Tibial nerve (tissue), 4 donors: ENCODE data around the gene RALGAPB. TPM values are rescaled to one million over a fixed set of nuclear protein-coding genes. Genes with fewer than 3 reads are reported as not detected.

ENCODE experiments used
- DNase-seq, 2 donors: peaks; one replicate each; pipeline ENCODE4 v3.0.0-alpha.2; 2019; ENCODE audit warnings: low spot score in 2 of 2
- H3K27ac ChIP-seq, 4 donors: fragments of 200-600 bp; sonication (generic) in 3 of 4; one replicate each; pipeline ENCODE4 v1.5.1; 2017 to 2019; ENCODE audit warnings: mild to moderate bottlenecking in 1 of 4
- H3K27me3 ChIP-seq, 2 donors: fragments of 200-600 bp; sonication (generic) in 1 of 2; one replicate each; pipeline versions ENCODE4 v1.5.1 to v1.6.0; 2017 to 2019
- H3K36me3 ChIP-seq, 3 donors: fragments of 200-600 bp; sonication (generic); one replicate each; pipeline ENCODE4 v1.5.1; 2018 to 2019
- H3K4me1 ChIP-seq, 4 donors: fragments of 200-600 bp; sonication (generic) in 3 of 4; one replicate each; pipeline ENCODE4 v1.5.1; 2017 to 2019
- H3K4me3 ChIP-seq, 4 donors: fragments of 200-600 bp; sonication (generic) in 3 of 4; one replicate each; pipeline ENCODE4 v1.5.1; 2017 to 2019; ENCODE audit warnings: mild to moderate bottlenecking in 1 of 4, moderate library complexity in 1 of 4
- H3K9me3 ChIP-seq, 4 donors: fragments of 200-600 bp; sonication (generic) in 3 of 4; one replicate each; pipeline ENCODE4 v1.5.1; 2017 to 2019
- CTCF ChIP-seq, 5 experiments: fragments of 200-600 bp in 3 of 5; fragments of 450-650 bp in 2 of 5; sonication (generic) in 3 of 5; IDR thresholded peaks; one replicate each; pipeline ENCODE4 v1.5.1; 2016 to 2019; ENCODE audit warnings: antibody characterized with exemption in 5 of 5, mild to moderate bottlenecking in 3 of 5, moderate library complexity in 2 of 5
- EP300 ChIP-seq, 2 donors: sonication (generic); formaldehyde crosslinking; IDR thresholded peaks; one replicate each; pipeline ENCODE4 v1.6.1; 2017; ENCODE audit warnings: antibody characterized with exemption in 2 of 2, mild to moderate bottlenecking in 1 of 2
- POLR2A ChIP-seq, 2 donors: fragments of 450-650 bp; IDR thresholded peaks; one replicate each; pipeline ENCODE4 v1.6.1; 2017; ENCODE audit warnings: antibody characterized with exemption in 2 of 2, mild to moderate bottlenecking in 2 of 2, moderate library complexity in 2 of 2
- WGBS, 2 donors: methylation state at CpG; one replicate each; pipeline ENCODE4 v1.1.5; 2018; 5-methylcytosine and 5-hydroxymethylcytosine counted together
- total RNA-seq, 4 donors: library from RNA; depleted of rRNA; stranded (reverse); fragments of >200 nt; gene quantifications; one replicate each; pipeline ENCODE4 v1.1.0, GENCODE V29; 2016

Gene RALGAPB
- total RNA-seq, 4 donors from 2014 or later = 33.9 to 45.9 (median 44.3) TPM

DNA sequence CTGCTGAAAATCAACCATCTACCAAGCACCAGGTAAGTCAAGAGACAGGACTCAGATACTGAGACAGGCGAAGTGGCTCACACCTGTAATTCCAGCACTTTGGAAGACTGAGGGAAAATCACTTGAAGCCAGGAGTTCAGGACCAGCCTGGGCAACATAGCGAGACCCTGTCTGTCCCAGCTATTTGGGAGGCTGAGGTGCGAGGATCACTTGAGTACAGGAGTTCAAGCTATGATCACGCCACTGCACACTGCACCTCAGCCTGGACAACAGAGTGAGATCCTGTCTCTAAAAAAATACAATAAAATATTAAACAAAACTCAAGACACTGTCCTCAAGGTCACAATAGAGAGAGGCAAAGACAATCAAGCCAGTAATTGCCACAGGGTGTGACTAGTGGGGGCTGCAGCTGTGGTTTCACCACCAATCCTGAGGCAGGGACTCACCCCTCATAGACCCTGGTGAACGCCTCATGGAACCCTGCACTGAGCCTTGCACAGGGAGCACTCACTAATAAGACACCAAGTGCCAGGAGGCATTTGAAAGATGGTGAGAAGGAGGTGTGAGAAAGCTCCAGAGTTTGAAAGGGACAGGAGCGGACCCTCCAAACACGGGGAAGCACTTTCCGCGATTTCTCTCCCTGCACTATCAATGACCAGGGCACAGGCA is 39.2 kb upstream of the RALGAPB start:
- no peak overlapping the region for H3K27ac ChIP-seq
- peaks cover under 1 to 58% (median 3%) of the 10 kb centered on the region in 3 donors for H3K36me3 ChIP-seq
- H3K27me3 ChIP-seq = no peaks in the 10 kb centered on the region
- DNase-seq = no peak
- H3K9me3 ChIP-seq = peaks cover 0 to 11% (median 0%) of the 10 kb centered on the region in 4 donors
- 88 to 93% methylated on average over 9 of the region's 9 CpGs for WGBS, 2 donors
- H3K4me1 ChIP-seq = peaks cover 0 to 18% (median 4%) of the 10 kb centered on the region in 4 donors
- peak overlapping the region in 3 of 4 donors; percentile 54 to 71 (median 69) for H3K4me3 ChIP-seq
- TF ChIP-seq EP300 (IDR thresholded peaks at IDR 0.05) (no peak), POLR2A (IDR thresholded peaks at IDR 0.05) (no peak), CTCF (IDR thresholded peaks at IDR 0.05) (no peak)

- WGBS, 2 donors = 2 to 9% methylated on average over 15 to 16 of the region's 16 CpGs
- H3K27me3 ChIP-seq = no peaks in the 10 kb centered on the region
- H3K9me3 ChIP-seq = peaks cover 0 to 11% (median 0%) of the 10 kb centered on the region in 4 donors
- H3K4me3 ChIP-seq = peak overlapping the region; percentile 54 to 71 (median 64)
- peak overlapping the region; percentile 57 to 83 (median 76) for H3K27ac ChIP-seq
- TF ChIP-seq POLR2A (IDR thresholded peaks at IDR 0.05) = no peak
- no peak for TF ChIP-seq EP300 (IDR thresholded peaks at IDR 0.05)
- TF ChIP-seq CTCF (IDR thresholded peaks at IDR 0.05) = no peak
- H3K36me3 ChIP-seq = peaks cover 0 to 49% (median 3%) of the 10 kb centered on the region in 3 donors
- no peak for DNase-seq
- H3K4me1 ChIP-seq = peaks cover 0 to 18% (median 4%) of the 10 kb centered on the region in 4 donors
Measured at GRCh38 chr20:38434301-38434741, 38.3 kb upstream of the RALGAPB start.

DNA sequence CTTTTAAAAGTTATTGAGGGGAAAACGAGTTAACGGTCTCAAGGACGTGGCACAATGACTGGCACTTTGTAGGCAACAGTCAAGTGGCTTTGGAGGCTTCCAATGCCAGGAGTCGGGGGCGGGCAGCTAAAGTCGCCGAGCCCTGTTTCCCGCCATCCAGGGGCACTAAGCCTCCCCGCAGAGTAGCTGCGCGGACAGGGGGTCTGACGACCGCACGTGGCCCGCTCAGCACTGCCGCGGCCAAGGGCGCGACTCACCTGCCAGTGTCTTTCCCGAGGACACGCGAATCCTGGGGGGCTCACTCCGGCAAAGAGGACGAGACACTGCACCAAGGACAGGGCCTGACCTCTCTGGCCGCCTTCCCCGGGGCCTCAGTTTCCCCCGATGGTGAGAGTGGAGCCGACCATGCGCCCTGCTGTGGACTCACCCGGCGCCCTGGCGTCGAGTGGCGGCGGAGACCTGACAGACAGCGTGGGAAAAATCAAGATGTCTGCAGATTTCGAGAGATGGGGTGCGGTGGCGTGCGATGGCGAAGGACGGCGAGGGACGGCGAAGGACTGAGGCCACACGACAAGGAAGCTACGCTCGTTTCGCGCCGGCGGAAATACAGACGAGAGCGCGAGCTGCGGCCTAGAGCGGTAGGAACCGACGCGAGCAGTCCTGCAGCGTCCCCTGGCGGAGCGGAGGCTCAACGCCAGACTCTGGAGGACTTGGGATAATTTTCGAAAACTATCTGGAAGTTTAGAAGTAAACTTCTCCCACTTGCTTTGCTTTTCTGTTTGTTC is 37.7 kb upstream of the RALGAPB start, which contains the start of gene SNHG17:
Gene SNHG17, minus strand, starts transcription at position 559 of the 785 bp plus-strand sequence.
- 1% methylated on average over 53 to 64 of the region's 65 CpGs for WGBS, 2 donors
- H3K27me3 ChIP-seq = no peaks in the 10 kb centered on the region
- peaks cover 0 to 11% (median 0%) of the 10 kb centered on the region in 4 donors for H3K9me3 ChIP-seq
- H3K4me1 ChIP-seq = peaks cover 0 to 18% (median 4%) of the 10 kb centered on the region in 4 donors
- H3K4me3 ChIP-seq = peak within 1 kb of the TSS; percentile 54 to 71 (median 64)
- peak within 1 kb of the TSS; percentile 57 to 83 (median 76) for H3K27ac ChIP-seq
- TF ChIP-seq CTCF (IDR thresholded peaks at IDR 0.05) = peak; percentile 99 to 100 (median 100)
- TF ChIP-seq POLR2A (IDR thresholded peaks at IDR 0.05) = peak; percentile 61 to 63
- peak; percentile 41 to 95 for TF ChIP-seq EP300 (IDR thresholded peaks at IDR 0.05)
- DNase-seq = peak; percentile 79 to 87
- H3K36me3 ChIP-seq = peaks cover 0 to 43% (median 0%) of the 10 kb centered on the region in 3 donors

- WGBS, 2 donors = 67 to 71% methylated on average over 6 of the region's 6 CpGs
Measured at GRCh38 chr20:38435555-38435939, 37.1 kb upstream of the RALGAPB start.

More at GRCh38 chr20:38435555-38435939, 37.1 kb upstream of the RALGAPB start:
- Histone ChIP-seq H3K9me3 (peaks cover 0 to 11% (median 0%) of the 10 kb centered on the region in 4 donors), H3K27ac (peak overlapping the region in 1 of 4 donors; percentile 71), H3K4me3 (peak overlapping the region in 1 of 4 donors; percentile 58), H3K36me3 (peaks cover 0 to 37% (median 0%) of the 10 kb centered on the region in 3 donors), H3K4me1 (peaks cover 0 to 18% (median 4%) of the 10 kb centered on the region in 4 donors), H3K27me3 (no peaks in the 10 kb centered on the region)
- TF ChIP-seq EP300 (IDR thresholded peaks at IDR 0.05) = no peak
- no peak for TF ChIP-seq CTCF (IDR thresholded peaks at IDR 0.05)
- TF ChIP-seq POLR2A (IDR thresholded peaks at IDR 0.05) = no peak
- DNase-seq = no peak
